GM12801 (cell line): ENCODE measurements around the gene URM1.

Source experiments
- CTCF ChIP-seq: IDR thresholded peaks from one replicate; pipeline ENCODE4 v1.5.1; 2011; ENCODE audit warnings: control low read depth; ENCODE audit not compliant: insufficient read length; ENCODE audit errors: extremely low read depth

Gene URM1

GRCh38 chr9:128383007-128383753, 12.0 kb downstream of the URM1 start:
- TF ChIP-seq CTCF = no peak

- no peak for TF ChIP-seq CTCF
These were observed 12.6 kb downstream of the URM1 start for GRCh38 chr9:128383791-128384190.

GRCh38 chr9:128384801-128385495, 13.8 kb downstream of the URM1 start:
- no peak for TF ChIP-seq CTCF

GRCh38 chr9:128385496-128386460, 14.6 kb downstream of the URM1 start:
- no peak for TF ChIP-seq CTCF

- TF ChIP-seq CTCF = no peak
These were observed 17.0 kb downstream of the URM1 start for GRCh38 chr9:128388150-128388549.

GRCh38 chr9:128389395-128390149, 18.4 kb downstream of the URM1 start:
- TF ChIP-seq CTCF = no peak
